Activated CD4-positive, alpha-beta T cell treated with anti-CD3 and anti-CD28 coated beads, Interleukin-2, amount 50 U/mL, for 4 hours (primary cell): ENCODE measurements around the gene DPH1.

Source experiments
- DNase-seq, 2 experiments: peaks; one replicate each; pipeline ENCODE4 v3.0.0-alpha.2; 2020

DPH1 gene

GRCh38 chr17:2027528-2028233, 2.3 kb upstream of the DPH1 start:
- no peak for DNase-seq

- no peak for DNase-seq
Observed at GRCh38 chr17:2028234-2028614, 1.7 kb upstream of the DPH1 start.

GRCh38 chr17:2028737-2029136, 1.2 kb upstream of the DPH1 start:
- no peak for DNase-seq

- DNase-seq = peak in 1 of 2 experiments; percentile 49
Observed at GRCh38 chr17:2030779-2031163, 818 bp downstream of the DPH1 start.

- DNase-seq = no peak
Observed at GRCh38 chr17:2033153-2033552, 3.2 kb downstream of the DPH1 start.

- DNase-seq = no peak
Observed at GRCh38 chr17:2034157-2034556, 4.2 kb downstream of the DPH1 start.

- DNase-seq = no peak
Observed at GRCh38 chr17:2034806-2035540, 5.0 kb downstream of the DPH1 start.

GRCh38 chr17:2035541-2036488, 5.9 kb downstream of the DPH1 start:
- no peak for DNase-seq

- no peak for DNase-seq
Observed at GRCh38 chr17:2037155-2037554, 7.2 kb downstream of the DPH1 start.

- no peak for DNase-seq
Observed at GRCh38 chr17:2040219-2040827, 10.4 kb downstream of the DPH1 start.

- no peak for DNase-seq
Observed at GRCh38 chr17:2040942-2041560, 11.1 kb downstream of the DPH1 start.

- DNase-seq = peak; percentile 95 to 96
Observed at GRCh38 chr17:2041561-2042389, 11.8 kb downstream of the DPH1 start, which contains the start of gene OVCA2. Gene OVCA2 (plus strand): TSS chr17:2042022. CDS start chr17:2042048, 26 bp downstream.

- no peak for DNase-seq
Observed at GRCh38 chr17:2042390-2042847, 12.5 kb downstream of the DPH1 start.

- DNase-seq = no peak
Observed at GRCh38 chr17:2042933-2043332, 13.0 kb downstream of the DPH1 start.

GRCh38 chr17:2043785-2044184, 13.8 kb downstream of the DPH1 start:
- DNase-seq = no peak

- DNase-seq = no peak
Observed at GRCh38 chr17:2044263-2044894, 14.4 kb downstream of the DPH1 start.

- no peak for DNase-seq
Observed at GRCh38 chr17:2047590-2047989, 17.6 kb downstream of the DPH1 start.

GRCh38 chr17:2048805-2049204, 18.9 kb downstream of the DPH1 start:
- DNase-seq = no peak

- peak; percentile 91 to 92 for DNase-seq
Observed at GRCh38 chr17:2049333-2050299, 19.7 kb downstream of the DPH1 start.
